Measurements from ENCODE around the gene VPS72. TPM values are rescaled to one million over a fixed set of nuclear protein-coding genes. Genes with fewer than 3 reads are reported as not detected.
"Not testable (repeated sequence)": the region's sequence is repeated elsewhere in the genome, so short reads cannot be mapped to it uniquely, and the experiment has no call there.

VPS72 gene
- total RNA-seq = 10 to 100 TPM; 73.5 to 80.3 TPM

DNA sequence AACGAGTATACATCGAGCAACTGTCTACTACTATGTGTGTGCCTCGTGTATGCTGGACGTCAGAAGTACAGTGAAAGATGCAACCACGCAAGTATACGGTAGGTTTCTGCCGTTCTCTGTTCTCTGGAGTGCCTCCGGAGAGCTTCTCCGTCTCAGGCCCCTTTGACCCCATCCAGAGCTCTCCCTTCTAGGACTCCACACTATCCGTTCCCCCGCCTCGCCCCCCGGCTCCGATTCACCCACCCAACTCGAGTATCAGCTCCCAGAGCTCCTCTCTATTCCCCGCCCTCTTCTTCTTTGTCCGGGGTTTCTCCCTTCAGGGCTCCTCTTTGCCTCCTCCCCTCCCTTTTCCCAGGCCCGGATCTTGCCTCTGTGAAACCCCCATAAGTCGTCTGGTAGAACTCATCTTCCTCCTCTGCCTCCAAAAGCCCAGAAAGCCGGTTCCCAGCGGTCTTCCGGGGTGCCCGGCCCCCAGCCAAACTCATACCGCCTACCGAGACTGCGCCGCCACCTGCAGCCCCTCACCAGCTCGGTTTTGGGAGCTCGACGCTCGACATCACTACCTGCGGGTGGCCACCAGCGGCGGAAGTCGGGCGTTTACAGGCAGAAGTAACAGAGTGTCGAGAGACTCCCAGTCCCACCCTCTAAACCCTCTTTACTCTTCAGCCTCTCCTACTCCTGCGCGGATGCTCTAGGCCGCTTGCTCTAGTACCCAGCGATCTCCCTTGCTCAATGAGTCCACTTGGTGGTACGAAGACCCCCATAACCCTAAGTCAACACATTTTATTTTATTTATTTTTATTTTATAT lies at the start of gene VPS72:
VPS72 (minus strand) TSS at position 561 of the 809 bp plus-strand sequence; CDS start at position 485, 76 bp downstream.
- POLR2A ChIA-PET = interaction anchor here (0.5 to 1.7 kb wide), 13 partner anchors 9 to 654 kb away, joined by 3 to 8 read pairs (median 3); partner anchors contain the start of genes PIP5K1A, PSMD4, SCNM1 and TNFAIP8L2

DNA sequence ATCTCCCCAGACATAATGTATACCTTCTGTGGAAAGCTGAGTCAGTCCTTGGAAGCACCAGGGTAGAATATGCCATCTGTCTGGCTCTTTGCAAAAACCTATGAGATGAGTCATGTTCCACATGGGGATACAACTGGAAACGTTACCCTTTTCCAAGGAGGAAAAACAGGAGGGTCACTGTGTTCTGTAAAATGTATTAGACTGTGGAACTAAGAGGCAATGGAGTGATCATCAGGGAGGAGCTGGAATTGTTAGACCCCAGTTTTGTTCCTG lies 48.4 kb upstream of the VPS72 start:
- ChIA-PET CTCF (no interaction called here), POLR2A (no interaction called here)

More for the DNA sequence above, at the start of gene VPS72:
- CTCF ChIA-PET = interaction anchor here (0.6 to 2.2 kb wide), 10 partner anchors 9 to 151 kb away, joined by 3 to 7 read pairs (median 4); partner anchors contain the start of genes GABPB2 and TNFAIP8L2

DNA sequence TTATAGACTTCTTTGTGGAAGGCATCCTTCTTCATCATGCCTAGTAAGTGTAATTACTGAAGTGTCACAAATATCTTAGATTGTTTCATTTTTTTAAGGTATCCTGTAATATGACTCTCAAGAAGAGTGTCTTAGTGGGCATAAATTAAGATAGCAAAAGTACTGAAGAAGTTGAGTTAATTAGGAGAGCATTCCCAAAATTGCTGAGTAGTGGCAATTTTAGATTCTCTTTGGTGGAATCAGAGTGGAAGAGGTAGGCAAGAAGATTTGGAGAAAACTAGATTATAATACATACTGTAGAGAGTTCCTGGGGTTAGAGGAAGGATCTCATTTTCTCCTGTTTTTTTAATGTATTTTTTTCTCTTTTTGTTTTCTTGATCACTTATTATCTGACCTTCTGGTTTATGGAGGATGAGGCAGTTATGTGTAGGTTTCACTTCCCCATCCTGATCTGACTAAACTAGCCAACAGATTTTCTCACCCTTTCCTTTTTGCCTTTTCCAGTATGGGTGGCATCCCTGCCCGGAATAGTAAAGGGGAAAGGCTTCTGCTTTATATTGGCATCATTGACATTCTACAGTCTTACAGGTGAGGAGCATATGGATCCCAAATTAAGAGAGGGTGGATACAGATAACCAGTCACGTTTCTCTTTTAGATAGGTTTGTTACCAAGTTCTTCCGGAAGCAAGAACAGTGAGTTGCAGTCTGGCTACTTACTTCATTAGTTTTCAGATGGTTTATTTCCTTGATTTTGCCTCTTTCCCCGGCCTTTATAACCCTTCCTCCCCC lies 47.9 kb upstream of the VPS72 start:
- CTCF ChIA-PET = no interaction called here
- POLR2A ChIA-PET = no interaction called here

- POLR2A ChIA-PET = no interaction called here
- CTCF ChIA-PET = interaction anchor here (0.7 to 1.2 kb wide), 2 partner anchors 99 to 105 kb away, joined by 3 to 4 read pairs; no protein-coding TSS in a partner anchor
Observed at GRCh38 chr1:151235235-151235634, 45.2 kb upstream of the VPS72 start.

- CTCF ChIA-PET = interaction anchor here (0.6 kb wide), 1 partner anchor 150 kb away, joined by 3 read pairs; no protein-coding TSS in a partner anchor
- POLR2A ChIA-PET = no interaction called here
Observed at GRCh38 chr1:151222130-151222529, 32.1 kb upstream of the VPS72 start.

GRCh38 chr1:151221616-151222015 lies 31.6 kb upstream of the VPS72 start:
- ChIA-PET CTCF (no interaction called here), POLR2A (no interaction called here)

DNA sequence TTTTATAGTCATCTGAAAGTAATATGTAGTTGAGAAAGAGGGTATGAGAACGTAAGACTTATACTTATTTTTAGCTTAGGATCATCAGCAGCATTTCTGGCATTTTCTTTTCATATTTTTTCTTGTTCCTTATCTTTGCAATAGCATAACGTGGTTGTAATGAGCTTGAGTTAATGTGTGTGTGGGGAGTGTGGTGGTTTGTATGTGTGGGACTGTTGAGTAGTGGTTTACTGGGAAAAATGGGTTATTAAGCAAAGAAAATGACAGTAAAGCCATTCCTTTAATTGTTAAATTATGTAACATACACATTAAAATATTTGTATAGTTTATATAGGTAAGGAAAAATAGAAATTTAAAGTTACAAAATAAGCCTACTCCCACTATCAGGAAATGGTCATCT lies 23.6 kb upstream of the VPS72 start:
- ChIA-PET CTCF (no interaction called here), POLR2A (no interaction called here)

- CTCF ChIA-PET = interaction anchor here (1.0 to 1.9 kb wide), 2 partner anchors 40 to 490 kb away, joined by 5 to 7 read pairs; no protein-coding TSS in a partner anchor
- POLR2A ChIA-PET = no interaction called here
Observed at GRCh38 chr1:151211972-151212705, 22.1 kb upstream of the VPS72 start.

DNA sequence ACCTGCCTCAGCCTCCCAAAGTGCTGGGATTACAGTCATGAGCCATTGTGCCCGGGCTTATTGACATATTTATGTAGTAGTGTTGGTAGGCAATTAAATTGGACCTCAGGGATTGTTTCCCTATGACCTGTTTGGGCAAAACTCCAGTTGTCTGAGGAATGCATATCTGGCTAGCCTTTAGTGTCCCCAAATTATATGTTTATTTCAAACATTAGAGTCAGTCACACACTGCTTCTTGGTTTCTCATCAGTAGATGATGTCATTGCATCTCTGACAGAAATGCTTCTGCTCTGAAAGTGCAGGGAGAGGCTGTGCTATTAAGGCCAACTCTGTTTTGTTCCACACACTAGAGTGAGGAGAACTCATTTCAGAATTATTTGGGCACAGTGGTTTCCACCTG lies 20.8 kb upstream of the VPS72 start:
- POLR2A ChIA-PET = no interaction called here
- CTCF ChIA-PET = interaction anchor here (1.9 kb wide), 1 partner anchor 41 kb away, joined by 7 read pairs; no protein-coding TSS in a partner anchor

DNA sequence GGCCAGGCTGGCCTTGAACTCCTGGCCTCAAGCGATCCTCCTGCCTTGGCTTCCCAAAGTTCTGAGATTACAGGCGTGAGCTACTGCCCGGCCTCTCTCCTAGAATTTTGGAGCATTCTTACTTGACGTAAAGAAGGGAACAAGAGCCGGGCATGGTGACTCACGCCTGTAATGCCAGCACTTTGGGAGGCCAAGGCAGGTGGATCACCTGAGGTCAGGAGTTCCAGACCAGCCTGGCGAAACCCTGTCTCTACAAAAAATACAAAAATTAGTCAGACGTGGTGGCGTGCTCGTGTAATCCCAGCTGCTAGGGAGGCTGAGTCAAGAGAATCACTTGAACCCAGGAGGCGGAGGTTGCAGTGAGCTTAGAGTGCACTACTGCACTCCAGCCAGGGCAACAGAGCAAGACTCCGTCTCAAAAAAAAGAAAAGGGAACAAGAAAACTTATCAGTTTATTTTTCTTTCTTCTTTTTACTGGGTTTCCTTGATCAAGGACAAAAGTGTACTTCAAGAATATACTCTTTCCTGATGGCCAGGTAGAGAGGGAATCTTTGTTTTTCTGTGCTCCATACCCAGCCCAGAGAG lies 15.5 kb upstream of the VPS72 start:
- POLR2A ChIA-PET, CTCF ChIA-PET: not testable (repeated sequence)

DNA sequence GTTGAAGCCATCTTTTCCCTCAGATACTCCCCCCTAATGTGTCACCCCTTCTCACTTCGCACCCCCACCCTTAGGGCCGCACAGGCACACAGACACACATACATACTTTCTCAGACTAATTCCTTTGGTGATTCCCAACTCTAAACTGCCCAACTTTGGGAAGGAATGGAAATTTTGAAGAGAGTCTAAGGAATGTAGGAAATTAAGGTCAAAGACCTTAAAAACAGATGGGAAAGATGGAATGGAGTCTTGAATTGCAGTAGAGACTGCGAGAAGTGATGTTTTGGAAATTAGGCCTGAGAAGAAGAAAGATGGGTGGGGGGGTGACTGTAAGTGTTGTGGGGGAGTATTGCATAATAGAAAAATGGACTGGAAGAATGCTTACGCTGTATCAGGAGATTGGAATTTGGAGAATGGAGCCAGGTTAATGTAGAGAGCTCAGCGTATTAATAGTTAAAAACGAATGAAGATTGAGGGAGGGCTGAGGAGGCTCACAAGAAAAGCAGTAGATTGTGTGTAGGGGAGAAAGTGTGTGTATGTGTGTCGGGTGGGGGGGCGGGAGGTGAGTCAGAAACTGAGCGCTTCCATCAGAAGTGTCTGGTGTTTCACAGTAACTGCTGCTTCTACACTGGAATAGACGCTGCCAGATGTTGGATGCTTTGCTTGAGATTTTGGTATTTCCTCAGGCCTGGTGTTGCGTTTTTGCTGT lies 10.0 kb upstream of the VPS72 start:
- ChIA-PET CTCF (interaction anchor here (0.6 to 1.2 kb wide), 4 partner anchors 52 to 129 kb away, joined by 3 to 5 read pairs (median 4); no protein-coding TSS in a partner anchor), POLR2A (interaction anchor here (0.6 kb wide), 1 partner anchor 51 kb away, joined by 8 read pairs; no protein-coding TSS in a partner anchor)

DNA sequence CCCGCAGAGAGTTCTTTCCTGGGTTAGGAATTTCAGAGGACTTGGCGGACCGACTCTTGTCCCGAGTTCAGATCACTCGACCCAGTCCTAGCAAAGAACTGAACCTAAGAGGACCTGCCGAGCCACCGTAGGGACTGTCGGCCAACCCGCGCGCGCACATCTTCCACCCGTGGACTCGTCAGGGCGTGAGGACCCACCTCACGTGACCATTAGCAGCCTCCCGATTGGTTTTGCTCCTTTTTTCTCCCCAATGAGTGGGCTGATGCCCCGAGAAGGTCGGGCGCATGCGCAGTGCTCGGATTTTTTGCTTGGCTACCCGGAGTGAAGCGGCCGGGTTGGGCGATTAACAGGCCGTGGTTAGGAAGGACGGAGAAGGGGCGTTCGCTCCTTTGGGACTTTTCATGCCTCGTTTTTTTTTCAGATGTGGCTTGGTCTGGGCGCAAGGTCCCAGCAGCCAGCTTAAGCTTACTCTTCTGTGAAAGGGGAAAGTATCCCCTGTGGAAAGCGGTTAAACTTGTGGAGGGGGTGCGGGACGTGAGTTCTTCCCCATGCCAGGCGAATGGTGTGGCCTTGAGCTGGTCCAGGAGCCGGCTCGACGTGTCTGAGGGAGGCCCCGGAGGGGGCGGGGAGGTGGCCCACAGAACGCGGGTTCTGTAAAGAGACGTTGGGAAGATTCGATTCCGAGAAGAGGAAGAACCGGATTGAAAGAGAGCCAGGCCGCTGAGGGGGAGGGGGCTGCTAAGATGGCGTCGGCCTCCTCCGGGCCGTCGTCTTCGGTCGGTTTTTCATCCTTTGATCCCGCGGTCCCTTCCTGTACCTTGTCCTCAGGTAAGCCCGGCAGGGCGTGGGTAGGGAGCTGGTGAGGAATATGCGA lies 8.5 kb upstream of the VPS72 start, which contains the start of gene PIP5K1A:
PIP5K1A (plus strand) TSS at position 299 of the 874 bp plus-strand sequence; CDS start at position 744, 445 bp downstream.
- CTCF ChIA-PET = interaction anchor here (1.0 to 1.2 kb wide), 4 partner anchors 9 to 242 kb away, joined by 3 to 4 read pairs (median 3); no protein-coding TSS in a partner anchor
- POLR2A ChIA-PET = interaction anchor here (0.6 to 1.4 kb wide), 4 partner anchors 9 to 57 kb away, joined by 3 to 7 read pairs (median 4); partner anchors contain the start of genes PSMD4 and VPS72

- POLR2A ChIA-PET = interaction anchor here (1.4 kb wide), 1 partner anchor 8 kb away, joined by 7 read pairs; the partner anchor contains the start of gene VPS72
- CTCF ChIA-PET = no interaction called here
Observed at GRCh38 chr1:151197863-151198253, 7.9 kb upstream of the VPS72 start.

GRCh38 chr1:151196292-151196800 lies 6.3 kb upstream of the VPS72 start:
- CTCF ChIA-PET = interaction anchor here (0.6 to 1.0 kb wide), 3 partner anchors 34 to 99 kb away, joined by 3 to 5 read pairs (median 3); no protein-coding TSS in a partner anchor
- POLR2A ChIA-PET = interaction anchor here (0.6 to 0.7 kb wide), 2 partner anchors 86 to 203 kb away, joined by 3 to 6 read pairs; partner anchors contain the start of gene PSMB4

- POLR2A ChIA-PET = not testable (repeated sequence)
- CTCF ChIA-PET = interaction anchor here (0.6 to 2.2 kb wide), 3 partner anchors 31 to 56 kb away, joined by 3 to 9 read pairs (median 4); no protein-coding TSS in a partner anchor
Observed at GRCh38 chr1:151194894-151195594, 5.0 kb upstream of the VPS72 start.

DNA sequence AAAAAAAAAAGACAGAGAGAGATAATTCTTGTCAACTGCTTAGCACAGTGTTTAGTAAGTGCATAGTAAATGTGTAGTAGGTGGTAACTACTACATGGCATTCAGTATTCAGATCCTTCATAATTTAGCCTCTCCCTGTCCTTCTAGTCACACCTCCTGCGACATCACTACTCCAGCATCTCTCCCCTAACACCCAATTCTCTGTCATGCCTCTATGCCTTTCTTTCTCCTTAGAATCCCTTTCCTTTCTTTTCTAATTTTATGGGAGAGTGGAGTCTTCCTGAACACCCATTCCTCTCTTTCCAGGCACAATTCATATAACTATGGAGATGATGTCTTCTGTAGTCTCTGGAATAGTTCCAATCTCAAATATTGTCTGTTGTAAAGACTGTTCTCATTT lies 3.9 kb upstream of the VPS72 start:
- ChIA-PET CTCF (interaction anchor here (2.2 kb wide), 1 partner anchor 58 kb away, joined by 9 read pairs; no protein-coding TSS in a partner anchor), POLR2A (no interaction called here)
